SK-N-SH (cell line): ENCODE measurements around the gene CD300LB.

ENCODE experiments used
- CTCF ChIP-seq: fragments of 200-600 bp; sonication (generic); IDR thresholded peaks from 2 replicates; pipeline ENCODE4 v1.6.1; 2017; ENCODE audit warnings: antibody characterized with exemption, mild to moderate bottlenecking, moderate library complexity
- EP300 ChIP-seq, 2 experiments: IDR thresholded peaks; 2 replicates each; pipeline versions ENCODE4 v1.4.0 to v1.6.1; 2012; ENCODE audit warnings: borderline replicate concordance in 1 of 2, low read depth in 1 of 2, low read length in 1 of 2
- MXI1 ChIP-seq: IDR thresholded peaks from 2 replicates; pipeline ENCODE4 v1.6.1; 2012; ENCODE audit warnings: mild to moderate bottlenecking, low read depth, low read length, improper control_type of control experiment
- RFX5 ChIP-seq: IDR thresholded peaks from 2 replicates; pipeline ENCODE4 v1.6.1; 2012; ENCODE audit warnings: mild to moderate bottlenecking, improper control_type of control experiment, low read length
- SIN3A ChIP-seq: IDR thresholded peaks from 2 replicates; pipeline ENCODE4 v1.6.1; 2012; ENCODE audit warnings: low read depth, mild to moderate bottlenecking, low read length, moderate library complexity, borderline replicate concordance
- TCF12 ChIP-seq: IDR thresholded peaks from 2 replicates; pipeline ENCODE4 v1.4.0; 2012
- YY1 ChIP-seq: IDR thresholded peaks from 2 replicates; pipeline ENCODE4 v1.4.0; 2012; ENCODE audit warnings: low read depth, mild to moderate bottlenecking
- TF ChIP-seq, protein P1 (sequence below): fragments of 150-350 bp; IDR thresholded peaks from 2 replicates; pipeline ENCODE4 v1.6.1; 2017; ENCODE audit warnings: antibody characterized with exemption, low read length, low read depth, borderline replicate concordance
- TF ChIP-seq, protein P2 (sequence below): IDR thresholded peaks from 2 replicates; pipeline ENCODE4 v1.4.0; 2012; ENCODE audit warnings: low read depth

GRCh38 chr17:74525781-74526288 lies 5.4 kb downstream of the CD300LB start:
- TF ChIP-seq, protein P1, sequence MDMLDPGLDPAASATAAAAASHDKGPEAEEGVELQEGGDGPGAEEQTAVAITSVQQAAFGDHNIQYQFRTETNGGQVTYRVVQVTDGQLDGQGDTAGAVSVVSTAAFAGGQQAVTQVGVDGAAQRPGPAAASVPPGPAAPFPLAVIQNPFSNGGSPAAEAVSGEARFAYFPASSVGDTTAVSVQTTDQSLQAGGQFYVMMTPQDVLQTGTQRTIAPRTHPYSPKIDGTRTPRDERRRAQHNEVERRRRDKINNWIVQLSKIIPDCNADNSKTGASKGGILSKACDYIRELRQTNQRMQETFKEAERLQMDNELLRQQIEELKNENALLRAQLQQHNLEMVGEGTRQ: no peak
- TF ChIP-seq CTCF (no peak), SIN3A (no peak), MXI1 (no peak), EP300 (IDR thresholded peaks at IDR 0.05; ENCODE audit: borderline replicate concordance in 1 of 2, low read depth in 1 of 2, low read length in 1 of 2) (no peak), RFX5 (no peak), TCF12 (no peak), YY1 (no peak)
- TF ChIP-seq, protein P2, sequence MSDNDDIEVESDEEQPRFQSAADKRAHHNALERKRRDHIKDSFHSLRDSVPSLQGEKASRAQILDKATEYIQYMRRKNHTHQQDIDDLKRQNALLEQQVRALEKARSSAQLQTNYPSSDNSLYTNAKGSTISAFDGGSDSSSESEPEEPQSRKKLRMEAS: no peak
